Right cardiac atrium (tissue), 5 donors: ENCODE measurements around the gene HAGH. TPM values are rescaled to one million over a fixed set of nuclear protein-coding genes. Genes with fewer than 3 reads are reported as not detected.

ENCODE experiments used
- ATAC-seq, 2 donors: fragments of 200-7000 bp; cut with Tn5 transposase; one replicate each; pipeline versions ENCODE4 v1.8.0 to v1.9.1; 2020; ENCODE audit warnings: moderate library complexity in 2 of 2, mild to moderate bottlenecking in 1 of 2
- DNase-seq, 3 donors: peaks; one replicate each; pipeline ENCODE4 v3.0.0-alpha.2; 2020
- H3K27ac ChIP-seq: one replicate; pipeline ENCODE4 v1.5.1; 2013; ENCODE audit warnings: mild to moderate bottlenecking, low read length, control low read depth, moderate library complexity
- H3K27me3 ChIP-seq: one replicate; pipeline ENCODE4 v1.6.1; 2013; ENCODE audit not compliant: control insufficient read depth, insufficient read depth
- H3K4me1 ChIP-seq: one replicate; pipeline ENCODE4 v1.6.1; 2013; ENCODE audit warnings: low read length; ENCODE audit not compliant: control insufficient read depth, insufficient read depth
- H3K4me3 ChIP-seq: one replicate; pipeline ENCODE4 v1.5.1; 2013; ENCODE audit warnings: low read length, control low read depth
- H3K9me3 ChIP-seq: one replicate; pipeline ENCODE4 v1.6.1; 2013; ENCODE audit warnings: low read length; ENCODE audit not compliant: control insufficient read depth
- WGBS: extraction: QIAGEN DNeasy Blood & Tissue Kit; methylation state at CpG from one replicate; pipeline ENCODE4 v1.1.7; 2013; 5-methylcytosine and 5-hydroxymethylcytosine counted together
- intact Hi-C, 4 donors: fragments of 100-400 bp; cut with DNase I; formaldehyde crosslinking; loops; one replicate each; pipeline versions ENCODE4 v1.11.0 to v1.14.0; 2022 to 2023
- polyA plus RNA-seq: library from polyadenylated mRNA; stranded (reverse); fragments of 200-250 nt; gene quantifications from one replicate; pipeline ENCODE4 v1.2.3, GENCODE V29; 2013
- total RNA-seq, 4 donors: library from RNA; stranded (reverse); fragmentation: NEBNext Ultra II Directional; extraction: Animal tissue kit (Norgen Biotek cat#: 25700); gene quantifications; one replicate each; pipeline ENCODE4 v1.2.1, GENCODE V29; 2021
- donor health status: healthy with polysubstance abuse.
- donor health status: DM: no; HTN: yes; CAD: no.
- donor health status: DM: no; HTN: no; CAD: no.
- donor health status: DM: no; HTN: yes; CAD: no; lungs with severe emphysema.
- donor health status: DM: yes; HTN: yes; CAD: no.

HAGH gene
- total and polyA plus RNA-seq, 5 donors: 123 to 224 (median 145) TPM

DNA sequence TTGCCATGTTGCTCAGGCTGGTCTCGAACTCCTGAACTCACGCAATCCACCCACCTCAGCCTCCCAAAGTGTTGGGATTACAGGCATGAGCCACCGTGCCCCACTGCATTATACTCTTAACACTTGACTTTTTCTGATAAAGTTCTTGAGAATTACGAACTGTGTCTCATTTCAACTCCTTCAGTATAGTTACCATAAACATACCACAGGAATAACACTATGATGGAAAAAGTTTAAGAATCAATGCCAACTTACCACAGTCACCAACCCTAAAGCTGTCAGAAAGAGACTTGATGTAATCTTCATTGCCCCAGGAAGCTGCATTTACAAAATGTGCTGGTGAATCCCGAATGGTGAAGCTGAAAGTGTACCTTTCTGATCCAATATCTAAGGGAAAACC lies 35.1 kb upstream of the HAGH start:
- no peaks in the 10 kb centered on the region for H3K27me3 ChIP-seq

DNA sequence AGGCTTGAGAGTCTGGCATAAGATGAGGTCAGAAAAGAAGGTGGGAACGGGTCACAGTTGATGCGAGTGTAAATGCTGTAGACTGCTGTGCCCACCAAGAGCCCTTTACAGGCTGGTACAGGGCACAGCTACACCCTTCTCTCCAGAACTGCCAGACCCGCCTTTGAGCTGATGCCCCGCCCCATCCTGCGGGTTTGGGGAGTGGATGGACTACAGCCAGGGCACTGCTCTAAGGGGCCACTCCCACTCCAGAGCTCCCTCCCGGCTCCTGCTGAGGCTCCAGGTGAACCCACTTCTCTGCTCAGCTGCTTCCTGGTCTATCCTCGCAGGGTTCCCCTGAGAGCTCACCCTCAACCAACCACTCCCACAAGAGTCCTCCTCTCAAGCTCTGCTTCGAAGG lies 33.0 kb upstream of the HAGH start:
- ATAC-seq: no peak
- 31% methylated on average over 8 of the region's 8 CpGs for WGBS
- H3K27me3 ChIP-seq: no peaks in the 10 kb centered on the region
- no peaks in the 10 kb centered on the region for H3K9me3 ChIP-seq
- no peak for DNase-seq
- no peak overlapping the region for H3K27ac ChIP-seq
- intact Hi-C loops: loop anchor here in 2 of 4 donors (5.0 to 10.0 kb wide), 2 partner anchors 65 to 73 kb away; no protein-coding TSS in a partner anchor
- H3K4me1 ChIP-seq: no peaks in the 10 kb centered on the region
- H3K4me3 ChIP-seq: no peak overlapping the region

More for the DNA sequence above, 35.1 kb upstream of the HAGH start:
- ATAC-seq (no peak), DNase-seq (no peak)
- H3K4me3 ChIP-seq: no peak overlapping the region
- H3K4me1 ChIP-seq: no peaks in the 10 kb centered on the region
- no peaks in the 10 kb centered on the region for H3K9me3 ChIP-seq
- 66% methylated on average over 5 of the region's 5 CpGs for WGBS
- intact Hi-C loops: loop anchor here in 2 of 4 donors (5.0 to 10.0 kb wide), 2 partner anchors 63 to 71 kb away; no protein-coding TSS in a partner anchor
- no peak overlapping the region for H3K27ac ChIP-seq

DNA sequence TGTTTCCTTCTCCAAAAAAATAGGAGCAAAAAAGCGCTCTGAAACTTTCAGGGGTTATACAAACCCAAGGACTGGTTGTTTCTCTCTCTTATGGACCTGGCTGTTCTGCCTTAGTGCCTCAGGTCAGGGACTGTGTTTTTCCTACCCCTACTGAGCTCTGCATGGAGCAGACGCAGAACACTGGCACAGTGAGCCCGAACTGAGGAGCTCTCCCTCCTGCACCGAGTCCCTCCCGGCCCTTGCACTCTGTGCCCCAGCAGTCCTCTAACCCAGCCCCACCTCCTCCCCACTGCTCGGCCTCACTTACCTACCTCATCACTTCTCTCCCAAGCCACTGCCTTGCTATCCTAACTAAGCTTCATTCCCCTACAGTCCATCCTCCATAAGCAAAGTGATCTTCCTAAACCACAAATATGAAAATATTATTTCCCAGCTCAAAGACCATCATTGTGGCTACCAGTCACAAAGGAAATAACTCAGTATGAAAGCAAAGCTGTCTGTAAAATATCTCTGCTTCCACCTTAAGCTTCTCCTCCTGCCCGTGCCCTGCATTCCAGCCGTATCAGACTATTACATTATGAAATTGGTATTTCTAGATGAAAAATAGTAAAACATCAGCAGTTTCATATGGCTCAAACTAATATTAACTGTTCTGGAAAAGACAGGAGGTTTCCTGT lies 31.7 kb upstream of the HAGH start:
- no peaks in the 10 kb centered on the region for H3K27me3 ChIP-seq
- no peaks in the 10 kb centered on the region for H3K9me3 ChIP-seq
- 20% methylated on average over 8 of the region's 8 CpGs for WGBS
- DNase-seq: no peak
- H3K4me1 ChIP-seq: no peaks in the 10 kb centered on the region
- no peak overlapping the region for H3K27ac ChIP-seq
- no peak overlapping the region for H3K4me3 ChIP-seq
- ATAC-seq: no peak
- intact Hi-C loops: no loop called here

DNA sequence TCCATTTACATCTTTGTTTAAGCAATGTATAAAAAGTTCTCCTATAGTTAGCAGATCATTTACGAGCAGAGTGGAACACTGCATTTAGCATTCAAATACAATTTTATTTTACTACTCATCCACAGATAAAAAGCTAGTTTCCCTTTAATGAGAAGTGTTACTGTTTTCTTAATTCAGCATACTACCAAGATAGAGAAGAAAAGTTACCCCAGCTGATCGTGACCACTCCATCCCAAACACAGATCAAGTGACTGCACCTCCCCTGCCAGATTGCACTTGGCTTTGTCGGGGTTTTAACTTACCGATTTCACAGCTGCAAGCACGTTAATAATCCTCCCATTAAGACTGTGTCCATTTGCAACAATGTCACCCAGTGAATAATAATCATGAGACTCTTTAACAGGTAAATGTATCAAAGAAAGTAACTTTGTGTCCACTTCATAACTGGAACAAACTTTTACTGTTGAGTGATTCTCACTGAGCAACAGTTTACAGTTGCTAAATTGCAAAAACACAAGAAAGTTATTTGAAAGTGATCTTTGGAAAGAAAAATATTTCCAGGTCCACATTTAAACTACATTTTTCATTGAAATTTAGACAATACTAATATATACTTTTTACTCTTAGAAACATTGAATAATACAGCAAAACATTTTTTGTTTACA lies 30.9 kb upstream of the HAGH start:
- H3K4me3 ChIP-seq: no peak overlapping the region
- ATAC-seq (no peak), DNase-seq (no peak)
- H3K9me3 ChIP-seq: no peaks in the 10 kb centered on the region
- no peaks in the 10 kb centered on the region for H3K4me1 ChIP-seq
- no peak overlapping the region for H3K27ac ChIP-seq
- 46% methylated on average over 5 of the region's 5 CpGs for WGBS
- H3K27me3 ChIP-seq: no peaks in the 10 kb centered on the region
- intact Hi-C loops: no loop called here

DNA sequence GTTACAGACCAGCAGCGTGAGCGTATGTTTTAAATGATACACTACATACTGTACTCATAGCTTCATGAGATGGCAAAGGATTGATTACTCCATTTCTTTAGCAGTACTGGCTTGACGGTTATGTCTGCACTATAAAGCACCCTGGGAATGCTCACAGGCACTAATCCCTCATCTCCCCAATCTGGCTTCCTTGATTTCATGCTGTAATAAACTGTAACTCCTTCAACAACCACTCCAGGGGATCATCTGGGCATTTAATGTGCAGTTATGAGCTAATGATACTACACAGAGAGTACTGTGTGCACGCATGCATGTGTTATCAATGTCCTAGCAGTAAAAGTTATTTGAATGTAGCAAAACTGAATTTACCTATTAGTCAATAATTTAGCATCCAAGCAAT lies 25.2 kb upstream of the HAGH start:
- Histone ChIP-seq H3K27me3 (no peaks in the 10 kb centered on the region), H3K4me3 (no peak overlapping the region), H3K9me3 (no peaks in the 10 kb centered on the region), H3K27ac (no peak overlapping the region), H3K4me1 (no peaks in the 10 kb centered on the region)
- DNase-seq (no peak), ATAC-seq (no peak)
- intact Hi-C loops: no loop called here
- 64% methylated on average over 4 of the region's 4 CpGs for WGBS

DNA sequence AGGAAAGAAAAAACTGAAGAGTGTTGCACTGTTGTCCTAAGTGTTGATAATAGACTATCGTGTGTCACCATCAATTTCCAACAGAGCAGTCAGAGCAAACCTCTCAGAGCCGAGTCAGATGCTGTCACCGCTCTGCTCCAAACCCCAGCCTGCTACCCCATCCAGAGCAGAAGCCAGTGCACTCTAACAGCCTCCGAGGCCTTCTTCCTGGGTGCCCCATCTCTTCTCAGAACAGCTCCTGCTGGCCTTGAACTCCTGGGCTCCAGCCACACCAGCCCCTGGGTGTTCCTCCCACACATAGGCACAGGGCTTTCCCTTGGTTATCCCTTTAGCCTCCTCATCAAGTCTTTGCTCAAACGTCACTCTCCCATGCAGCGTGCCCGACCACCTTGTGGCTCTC lies 24.4 kb upstream of the HAGH start:
- DNase-seq: no peak
- no peak overlapping the region for H3K4me3 ChIP-seq
- WGBS: 72% methylated on average over 7 of the region's 7 CpGs
- intact Hi-C loops: no loop called here
- no peaks in the 10 kb centered on the region for H3K9me3 ChIP-seq
- no peak overlapping the region for H3K27ac ChIP-seq
- ATAC-seq: no peak
- no peaks in the 10 kb centered on the region for H3K27me3 ChIP-seq
- no peaks in the 10 kb centered on the region for H3K4me1 ChIP-seq

DNA sequence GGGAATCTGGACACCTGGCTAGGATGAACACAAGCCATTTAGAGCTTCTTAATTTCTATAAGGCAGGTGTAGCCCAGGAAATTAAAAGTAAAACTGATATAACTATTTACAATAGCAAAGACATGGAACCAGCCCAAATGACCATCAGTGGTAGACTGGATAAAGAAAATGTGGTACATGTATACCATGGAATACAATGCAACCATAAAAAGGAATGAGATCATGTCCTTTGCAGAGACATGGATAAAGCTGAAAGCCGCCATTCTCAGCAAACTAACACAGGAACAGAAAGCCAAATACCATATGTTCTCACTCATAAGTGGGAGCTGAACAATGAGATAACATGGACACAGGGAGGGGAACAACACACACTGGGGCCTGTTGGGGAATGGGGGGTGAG lies 19.8 kb upstream of the HAGH start:
- Histone ChIP-seq H3K27me3 (no peaks in the 10 kb centered on the region), H3K4me1 (no peaks in the 10 kb centered on the region), H3K9me3 (no peaks in the 10 kb centered on the region), H3K4me3 (no peak overlapping the region), H3K27ac (no peak overlapping the region)
- DNase-seq: no peak
- 45% methylated on average over 1 of the region's 1 CpG for WGBS
- no peak for ATAC-seq
- intact Hi-C loops: no loop called here

DNA sequence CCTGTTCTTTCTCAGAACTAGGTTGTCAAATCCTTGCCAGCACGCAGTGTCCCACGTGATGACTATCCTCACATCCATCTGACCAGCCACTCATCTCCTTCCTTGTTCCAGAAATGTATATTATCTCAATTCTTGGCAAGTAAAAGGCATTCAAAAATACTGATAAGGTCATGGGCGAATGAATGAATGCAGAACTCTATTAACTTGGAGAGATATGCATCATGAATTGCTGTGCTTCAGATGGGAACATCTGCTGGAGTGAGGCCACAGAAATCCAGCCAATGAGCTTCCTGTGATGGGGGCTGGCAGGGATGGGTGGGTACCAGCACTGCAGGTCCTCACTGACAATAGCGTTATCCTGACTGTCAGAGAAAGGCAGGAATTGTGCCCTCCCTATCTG lies 19.4 kb upstream of the HAGH start:
- H3K27me3 ChIP-seq: no peaks in the 10 kb centered on the region
- DNase-seq (no peak), ATAC-seq (no peak)
- no peaks in the 10 kb centered on the region for H3K4me1 ChIP-seq
- no peak overlapping the region for H3K4me3 ChIP-seq
- H3K9me3 ChIP-seq: no peaks in the 10 kb centered on the region
- 31% methylated on average over 4 of the region's 4 CpGs for WGBS
- intact Hi-C loops: no loop called here
- H3K27ac ChIP-seq: no peak overlapping the region

DNA sequence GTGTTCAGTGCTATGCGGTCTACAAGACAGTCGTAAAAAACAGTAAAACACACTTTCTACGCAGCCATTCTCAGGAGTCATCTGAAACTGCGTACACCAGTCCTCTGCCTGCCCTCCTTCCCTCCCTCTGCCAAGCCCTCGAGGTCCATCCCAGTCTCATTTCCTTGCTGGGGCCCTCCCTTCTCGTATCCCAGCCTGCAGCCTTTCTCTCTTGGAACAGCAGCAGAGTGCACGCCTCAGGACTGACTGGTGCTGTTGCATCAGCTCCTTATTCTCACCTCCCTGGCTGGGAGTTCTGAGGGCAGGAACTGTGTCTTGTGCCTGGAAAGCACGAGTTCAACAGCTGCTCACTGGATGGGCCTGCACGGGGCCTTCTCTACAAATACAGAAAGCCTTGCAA lies 12.9 kb upstream of the HAGH start:
- no peak for DNase-seq
- ATAC-seq: no peak
- 61% methylated on average over 9 of the region's 9 CpGs for WGBS
- no peaks in the 10 kb centered on the region for H3K4me1 ChIP-seq
- H3K4me3 ChIP-seq: no peak overlapping the region
- no peaks in the 10 kb centered on the region for H3K9me3 ChIP-seq
- H3K27ac ChIP-seq: no peak overlapping the region
- H3K27me3 ChIP-seq: no peaks in the 10 kb centered on the region
- intact Hi-C loops: no loop called here

DNA sequence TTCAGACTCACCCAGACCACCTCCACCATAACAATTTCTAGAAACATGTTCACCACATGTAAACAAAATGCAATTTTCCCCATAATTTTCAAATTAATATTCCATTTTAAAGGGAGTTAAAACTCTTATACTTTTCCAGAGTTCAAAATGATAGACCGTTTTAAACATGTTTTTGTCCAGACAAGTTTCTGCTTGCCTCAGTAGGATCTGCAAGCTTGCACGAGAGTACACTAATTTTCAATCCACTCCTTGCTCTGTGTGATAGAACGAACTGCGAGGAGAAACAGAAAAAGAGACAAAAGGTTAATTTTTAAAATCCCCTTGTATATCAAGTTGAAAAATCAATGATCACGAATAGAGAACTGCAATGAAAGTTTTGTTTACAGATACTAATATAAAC lies 7.5 kb upstream of the HAGH start:
- Histone ChIP-seq H3K4me1 (no peaks in the 10 kb centered on the region), H3K27ac (no peak overlapping the region), H3K9me3 (no peaks in the 10 kb centered on the region), H3K27me3 (no peaks in the 10 kb centered on the region), H3K4me3 (no peak overlapping the region)
- intact Hi-C loops: no loop called here
- DNase-seq (no peak), ATAC-seq (no peak)
- whole genome bisulfite sequencing: 86% methylated on average over 5 of the region's 5 CpGs

DNA sequence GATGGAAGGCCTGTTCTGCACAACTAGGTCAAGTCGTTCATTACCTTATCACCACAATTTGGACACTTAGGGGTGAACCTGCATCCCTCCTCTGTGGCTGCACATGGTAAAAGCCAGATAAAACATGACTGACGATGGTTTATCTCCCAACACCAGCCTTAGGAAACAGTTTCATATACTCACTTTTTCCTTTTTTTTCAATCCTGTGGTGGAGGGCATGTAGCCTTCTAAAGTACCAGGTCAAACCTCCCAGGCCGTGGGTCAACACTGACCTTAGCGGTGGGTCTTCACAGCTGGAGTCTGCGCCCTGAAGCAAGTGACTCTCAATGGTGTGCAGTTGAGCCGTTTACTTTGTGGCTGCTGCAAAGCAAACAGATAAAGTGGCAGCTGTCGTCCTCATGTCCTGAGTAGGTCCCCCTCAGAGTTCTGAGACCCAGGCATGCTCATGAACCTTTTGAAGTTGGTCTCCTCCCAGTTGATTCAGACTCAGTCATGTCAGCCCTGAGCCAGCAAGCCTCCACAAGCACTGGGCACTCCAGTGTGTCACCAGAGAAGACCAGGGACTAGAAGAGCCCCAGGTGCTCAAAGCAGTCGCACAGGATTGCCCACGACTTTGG lies 6.3 kb upstream of the HAGH start:
- intact Hi-C loops: no loop called here
- DNase-seq: no peak
- H3K27ac ChIP-seq: no peak overlapping the region
- no peak for ATAC-seq
- WGBS: 64% methylated on average over 9 of the region's 9 CpGs
- H3K4me3 ChIP-seq: no peak overlapping the region
- H3K4me1 ChIP-seq: no peaks in the 10 kb centered on the region
- no peaks in the 10 kb centered on the region for H3K9me3 ChIP-seq
- no peaks in the 10 kb centered on the region for H3K27me3 ChIP-seq
